ENCODE data around the gene XIRP1.

Gene XIRP1

GRCh38 chr3:39208463-39209055, 16.2 kb upstream of the XIRP1 start:
- TF ChIP-seq CSDC2 (CRISPR knock-in tag; IDR thresholded peaks at IDR 0.05): no peak
- TF ChIP-seq ZFP30 (CRISPR knock-in tag; IDR thresholded peaks at IDR 0.05): no peak
- TF ChIP-seq OSR1 (CRISPR knock-in tag; IDR thresholded peaks at IDR 0.05): no peak
- TF ChIP-seq, protein P1, sequence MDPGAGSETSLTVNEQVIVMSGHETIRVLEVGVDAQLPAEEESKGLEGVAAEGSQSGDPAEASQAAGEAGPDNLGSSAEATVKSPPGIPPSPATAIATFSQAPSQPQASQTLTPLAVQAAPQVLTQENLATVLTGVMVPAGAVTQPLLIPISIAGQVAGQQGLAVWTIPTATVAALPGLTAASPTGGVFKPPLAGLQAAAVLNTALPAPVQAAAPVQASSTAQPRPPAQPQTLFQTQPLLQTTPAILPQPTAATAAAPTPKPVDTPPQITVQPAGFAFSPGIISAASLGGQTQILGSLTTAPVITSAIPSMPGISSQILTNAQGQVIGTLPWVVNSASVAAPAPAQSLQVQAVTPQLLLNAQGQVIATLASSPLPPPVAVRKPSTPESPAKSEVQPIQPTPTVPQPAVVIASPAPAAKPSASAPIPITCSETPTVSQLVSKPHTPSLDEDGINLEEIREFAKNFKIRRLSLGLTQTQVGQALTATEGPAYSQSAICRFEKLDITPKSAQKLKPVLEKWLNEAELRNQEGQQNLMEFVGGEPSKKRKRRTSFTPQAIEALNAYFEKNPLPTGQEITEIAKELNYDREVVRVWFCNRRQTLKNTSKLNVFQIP (CRISPR knock-in tag; IDR thresholded peaks at IDR 0.05; ENCODE audit: borderline replicate concordance, low read depth): no peak
- TF ChIP-seq ESRRG (CRISPR knock-in tag; IDR thresholded peaks at IDR 0.05): no peak
- TF ChIP-seq, protein P2, sequence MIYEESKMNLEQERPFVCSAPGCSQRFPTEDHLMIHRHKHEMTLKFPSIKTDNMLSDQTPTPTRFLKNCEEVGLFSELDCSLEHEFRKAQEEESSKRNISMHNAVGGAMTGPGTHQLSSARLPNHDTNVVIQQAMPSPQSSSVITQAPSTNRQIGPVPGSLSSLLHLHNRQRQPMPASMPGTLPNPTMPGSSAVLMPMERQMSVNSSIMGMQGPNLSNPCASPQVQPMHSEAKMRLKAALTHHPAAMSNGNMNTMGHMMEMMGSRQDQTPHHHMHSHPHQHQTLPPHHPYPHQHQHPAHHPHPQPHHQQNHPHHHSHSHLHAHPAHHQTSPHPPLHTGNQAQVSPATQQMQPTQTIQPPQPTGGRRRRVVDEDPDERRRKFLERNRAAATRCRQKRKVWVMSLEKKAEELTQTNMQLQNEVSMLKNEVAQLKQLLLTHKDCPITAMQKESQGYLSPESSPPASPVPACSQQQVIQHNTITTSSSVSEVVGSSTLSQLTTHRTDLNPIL (CRISPR knock-in tag; IDR thresholded peaks at IDR 0.05; ENCODE audit: low read depth): no peak
- TF ChIP-seq BACH2 (CRISPR knock-in tag; IDR thresholded peaks at IDR 0.05; ENCODE audit: borderline replicate concordance): no peak
- no peak for TF ChIP-seq PPARA (CRISPR knock-in tag; IDR thresholded peaks at IDR 0.05; ENCODE audit: borderline replicate concordance)
- TF ChIP-seq ZFP3 (CRISPR knock-in tag; IDR thresholded peaks at IDR 0.05): no peak
- no peak for TF ChIP-seq TCF4 (CRISPR knock-in tag; IDR thresholded peaks at IDR 0.05; ENCODE audit: borderline replicate concordance)
- no peak for TF ChIP-seq GLIS3 (CRISPR knock-in tag; IDR thresholded peaks at IDR 0.05)
- TF ChIP-seq SNAI2 (CRISPR knock-in tag; IDR thresholded peaks at IDR 0.05): no peak
- TF ChIP-seq ARNTL (CRISPR knock-in tag; IDR thresholded peaks at IDR 0.05; ENCODE audit: borderline replicate concordance, low read depth): no peak
- TF ChIP-seq, protein P3, sequence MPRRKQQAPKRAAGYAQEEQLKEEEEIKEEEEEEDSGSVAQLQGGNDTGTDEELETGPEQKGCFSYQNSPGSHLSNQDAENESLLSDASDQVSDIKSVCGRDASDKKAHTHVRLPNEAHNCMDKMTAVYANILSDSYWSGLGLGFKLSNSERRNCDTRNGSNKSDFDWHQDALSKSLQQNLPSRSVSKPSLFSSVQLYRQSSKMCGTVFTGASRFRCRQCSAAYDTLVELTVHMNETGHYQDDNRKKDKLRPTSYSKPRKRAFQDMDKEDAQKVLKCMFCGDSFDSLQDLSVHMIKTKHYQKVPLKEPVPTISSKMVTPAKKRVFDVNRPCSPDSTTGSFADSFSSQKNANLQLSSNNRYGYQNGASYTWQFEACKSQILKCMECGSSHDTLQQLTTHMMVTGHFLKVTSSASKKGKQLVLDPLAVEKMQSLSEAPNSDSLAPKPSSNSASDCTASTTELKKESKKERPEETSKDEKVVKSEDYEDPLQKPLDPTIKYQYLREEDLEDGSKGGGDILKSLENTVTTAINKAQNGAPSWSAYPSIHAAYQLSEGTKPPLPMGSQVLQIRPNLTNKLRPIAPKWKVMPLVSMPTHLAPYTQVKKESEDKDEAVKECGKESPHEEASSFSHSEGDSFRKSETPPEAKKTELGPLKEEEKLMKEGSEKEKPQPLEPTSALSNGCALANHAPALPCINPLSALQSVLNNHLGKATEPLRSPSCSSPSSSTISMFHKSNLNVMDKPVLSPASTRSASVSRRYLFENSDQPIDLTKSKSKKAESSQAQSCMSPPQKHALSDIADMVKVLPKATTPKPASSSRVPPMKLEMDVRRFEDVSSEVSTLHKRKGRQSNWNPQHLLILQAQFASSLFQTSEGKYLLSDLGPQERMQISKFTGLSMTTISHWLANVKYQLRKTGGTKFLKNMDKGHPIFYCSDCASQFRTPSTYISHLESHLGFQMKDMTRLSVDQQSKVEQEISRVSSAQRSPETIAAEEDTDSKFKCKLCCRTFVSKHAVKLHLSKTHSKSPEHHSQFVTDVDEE (CRISPR knock-in tag; IDR thresholded peaks at IDR 0.05): no peak
- TF ChIP-seq, protein P4, sequence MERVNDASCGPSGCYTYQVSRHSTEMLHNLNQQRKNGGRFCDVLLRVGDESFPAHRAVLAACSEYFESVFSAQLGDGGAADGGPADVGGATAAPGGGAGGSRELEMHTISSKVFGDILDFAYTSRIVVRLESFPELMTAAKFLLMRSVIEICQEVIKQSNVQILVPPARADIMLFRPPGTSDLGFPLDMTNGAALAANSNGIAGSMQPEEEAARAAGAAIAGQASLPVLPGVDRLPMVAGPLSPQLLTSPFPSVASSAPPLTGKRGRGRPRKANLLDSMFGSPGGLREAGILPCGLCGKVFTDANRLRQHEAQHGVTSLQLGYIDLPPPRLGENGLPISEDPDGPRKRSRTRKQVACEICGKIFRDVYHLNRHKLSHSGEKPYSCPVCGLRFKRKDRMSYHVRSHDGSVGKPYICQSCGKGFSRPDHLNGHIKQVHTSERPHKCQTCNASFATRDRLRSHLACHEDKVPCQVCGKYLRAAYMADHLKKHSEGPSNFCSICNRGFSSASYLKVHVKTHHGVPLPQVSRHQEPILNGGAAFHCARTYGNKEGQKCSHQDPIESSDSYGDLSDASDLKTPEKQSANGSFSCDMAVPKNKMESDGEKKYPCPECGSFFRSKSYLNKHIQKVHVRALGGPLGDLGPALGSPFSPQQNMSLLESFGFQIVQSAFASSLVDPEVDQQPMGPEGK (CRISPR knock-in tag; IDR thresholded peaks at IDR 0.05; ENCODE audit: borderline replicate concordance): no peak
- peak; percentile 95 for ATAC-seq

DNA sequence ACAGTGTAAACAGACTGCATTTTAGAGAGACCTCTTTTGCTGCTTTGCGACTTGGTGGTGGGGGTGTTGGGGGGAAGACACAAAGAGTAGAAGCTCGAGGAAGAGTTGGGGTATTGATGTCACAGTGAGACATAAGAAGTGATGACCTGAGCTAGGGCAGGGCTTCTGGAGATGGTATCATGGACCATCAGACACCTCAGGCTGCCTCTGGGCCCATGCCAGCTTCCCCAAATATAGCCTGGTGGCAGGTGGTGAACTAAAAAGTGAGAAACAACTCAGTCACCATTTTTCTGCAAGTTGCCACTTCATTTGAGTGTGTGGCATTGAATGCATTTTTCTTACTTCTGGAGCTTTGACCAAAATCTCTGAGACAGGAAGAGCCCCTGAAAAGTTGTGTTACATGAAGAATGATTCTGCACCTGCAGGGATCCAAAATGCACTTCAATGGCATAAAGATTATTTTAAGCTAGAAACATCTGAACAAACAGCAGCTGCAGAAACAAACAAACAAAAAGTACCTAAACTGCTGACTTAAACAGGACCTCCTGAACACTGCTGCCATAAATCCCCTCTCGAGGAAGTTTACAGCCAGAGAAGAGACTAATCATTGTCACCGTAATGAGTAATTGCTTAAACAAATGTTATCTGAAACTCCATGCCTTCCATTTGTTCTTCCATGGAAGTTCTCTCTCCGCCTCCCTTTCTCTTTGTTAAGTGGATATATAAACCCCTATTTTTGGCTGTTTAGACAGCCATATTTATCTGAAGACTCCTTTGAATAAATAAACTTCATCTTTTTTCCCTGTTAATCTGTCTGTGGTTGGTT, 15.2 kb upstream of the XIRP1 start:
- ATAC-seq: no peak
- TF ChIP-seq ZNF8 (CRISPR knock-in tag; IDR thresholded peaks at IDR 0.05) (no peak), SNAI2 (CRISPR knock-in tag; IDR thresholded peaks at IDR 0.05) (no peak), TOX (CRISPR knock-in tag; IDR thresholded peaks at IDR 0.05; ENCODE audit: borderline replicate concordance) (no peak), ISL1 (CRISPR knock-in tag; IDR thresholded peaks at IDR 0.05) (no peak), ZNF70 (CRISPR knock-in tag; IDR thresholded peaks at IDR 0.05) (no peak), OSR1 (CRISPR knock-in tag; IDR thresholded peaks at IDR 0.05) (no peak)
- TF ChIP-seq, protein P3 (CRISPR knock-in tag; IDR thresholded peaks at IDR 0.05): no peak
